GM12875 (cell line): ENCODE results near the gene CSRNP3.

Source experiments
- H3K4me3 ChIP-seq: one replicate; pipeline ENCODE4 v1.5.1; 2011; ENCODE audit warnings: low read depth, low read length, control low read depth
- CTCF ChIP-seq: IDR thresholded peaks from 2 replicates; pipeline ENCODE4 v1.5.1; 2011; ENCODE audit warnings: low read depth, mild to moderate bottlenecking, control low read depth, inconsistent platforms, low read length, moderate library complexity, borderline replicate concordance; ENCODE audit not compliant: insufficient read depth

CSRNP3 gene

GRCh38 chr2:165508927-165509326 lies 39.4 kb downstream of the CSRNP3 start:
- H3K4me3 ChIP-seq, result no peak overlapping the region
- no peak for TF ChIP-seq CTCF

GRCh38 chr2:165513479-165513878 lies 44.0 kb downstream of the CSRNP3 start:
- TF ChIP-seq CTCF, result no peak
- H3K4me3 ChIP-seq, result no peak overlapping the region

- no peak for TF ChIP-seq CTCF
- H3K4me3 ChIP-seq, result no peak overlapping the region
Observed at GRCh38 chr2:165518611-165519010, 49.1 kb downstream of the CSRNP3 start.

GRCh38 chr2:165522719-165523118 lies 53.2 kb downstream of the CSRNP3 start:
- no peak overlapping the region for H3K4me3 ChIP-seq
- no peak for TF ChIP-seq CTCF

GRCh38 chr2:165524720-165525119 lies 55.2 kb downstream of the CSRNP3 start:
- no peak overlapping the region for H3K4me3 ChIP-seq

GRCh38 chr2:165528691-165529090 lies 59.2 kb downstream of the CSRNP3 start:
- no peak overlapping the region for H3K4me3 ChIP-seq
- TF ChIP-seq CTCF, result no peak

More at GRCh38 chr2:165524720-165525119, 55.2 kb downstream of the CSRNP3 start:
- TF ChIP-seq CTCF, result no peak

- no peak overlapping the region for H3K4me3 ChIP-seq
- no peak for TF ChIP-seq CTCF
Observed at GRCh38 chr2:165529130-165529529, 59.6 kb downstream of the CSRNP3 start.
